ENCODE results near the gene REXO2.

The REXO2 gene

GRCh38 chr11:114440971-114441763 lies 1.9 kb downstream of the REXO2 start:
- H3K27ac ChIP-seq (ENCODE audit: low read length): no peak overlapping the region
- no peak for DNase-seq (ENCODE audit: low read depth, low spot score)
- no peaks in the 10 kb centered on the region; the same call in 1 of the 2 replicates for H3K9me3 ChIP-seq (ENCODE audit: control insufficient read depth, insufficient read depth, low read length)
- H3K27me3 ChIP-seq (ENCODE audit: control insufficient read depth, insufficient read depth, low read length): no peaks in the 10 kb centered on the region
- WGBS (ENCODE audit: insufficient coverage, insufficient read length): no CpG with 5 or more reads among the region's 7 CpGs
- no peaks in the 10 kb centered on the region; the same call in 1 of the 2 replicates for H3K36me3 ChIP-seq (ENCODE audit: control insufficient read depth, insufficient read depth, low read length)
- H3K4me3 ChIP-seq (ENCODE audit: low read length): no peak overlapping the region
- 0 out of 2 replicates have a peak, but pooled peaks cover 2% of the 10 kb centered on the region for H3K4me1 ChIP-seq (ENCODE audit: control insufficient read depth, insufficient read depth, low read length)

GRCh38 chr11:114441921-114442320 lies 2.7 kb downstream of the REXO2 start:
- DNase-seq (ENCODE audit: low read depth, low spot score): no peak
- Histone ChIP-seq H3K27ac (ENCODE audit: low read length) (no peak overlapping the region), H3K9me3 (ENCODE audit: control insufficient read depth, insufficient read depth, low read length) (no peaks in the 10 kb centered on the region; the same call in 1 of the 2 replicates), H3K27me3 (ENCODE audit: control insufficient read depth, insufficient read depth, low read length) (no peaks in the 10 kb centered on the region), H3K4me3 (ENCODE audit: low read length) (no peak overlapping the region), H3K36me3 (ENCODE audit: control insufficient read depth, insufficient read depth, low read length) (no peaks in the 10 kb centered on the region; the same call in 1 of the 2 replicates), H3K4me1 (ENCODE audit: control insufficient read depth, insufficient read depth, low read length) (no peaks in the 10 kb centered on the region)
- no CpG with 5 or more reads among the region's 2 CpGs for WGBS (ENCODE audit: insufficient coverage, insufficient read length)

GRCh38 chr11:114442536-114442935 lies 3.3 kb downstream of the REXO2 start:
- H3K27me3 ChIP-seq (ENCODE audit: control insufficient read depth, insufficient read depth, low read length): no peaks in the 10 kb centered on the region
- H3K4me3 ChIP-seq (ENCODE audit: low read length): no peak overlapping the region
- H3K9me3 ChIP-seq (ENCODE audit: control insufficient read depth, insufficient read depth, low read length): no peaks in the 10 kb centered on the region; the same call in 1 of the 2 replicates
- no peaks in the 10 kb centered on the region for H3K4me1 ChIP-seq (ENCODE audit: control insufficient read depth, insufficient read depth, low read length)
- no CpG with 5 or more reads among the region's 1 CpG for WGBS (ENCODE audit: insufficient coverage, insufficient read length)
- H3K36me3 ChIP-seq (ENCODE audit: control insufficient read depth, insufficient read depth, low read length): no peaks in the 10 kb centered on the region; the same call in 1 of the 2 replicates
- no peak for DNase-seq (ENCODE audit: low read depth, low spot score)
- no peak overlapping the region for H3K27ac ChIP-seq (ENCODE audit: low read length)

GRCh38 chr11:114447444-114447843 lies 8.2 kb downstream of the REXO2 start:
- no peak overlapping the region for H3K27ac ChIP-seq (ENCODE audit: low read length)
- no peak for DNase-seq (ENCODE audit: low read depth, low spot score)
- H3K9me3 ChIP-seq (ENCODE audit: control insufficient read depth, insufficient read depth, low read length): no peaks in the 10 kb centered on the region; the same call in 1 of the 2 replicates
- H3K36me3 ChIP-seq (ENCODE audit: control insufficient read depth, insufficient read depth, low read length): peaks cover 10% of the 10 kb centered on the region; the same call in 1 of the 2 replicates
- WGBS (ENCODE audit: insufficient coverage, insufficient read length): no CpG with 5 or more reads among the region's 2 CpGs
- no peaks in the 10 kb centered on the region for H3K4me1 ChIP-seq (ENCODE audit: control insufficient read depth, insufficient read depth, low read length)
- no peaks in the 10 kb centered on the region for H3K27me3 ChIP-seq (ENCODE audit: control insufficient read depth, insufficient read depth, low read length)
- H3K4me3 ChIP-seq (ENCODE audit: low read length): no peak overlapping the region

- H3K4me3 ChIP-seq (ENCODE audit: low read length): no peak overlapping the region
- H3K36me3 ChIP-seq (ENCODE audit: control insufficient read depth, insufficient read depth, low read length): peaks cover 10% of the 10 kb centered on the region; the same call in 1 of the 2 replicates
- WGBS (ENCODE audit: insufficient coverage, insufficient read length): no CpG with 5 or more reads among the region's 3 CpGs
- H3K4me1 ChIP-seq (ENCODE audit: control insufficient read depth, insufficient read depth, low read length): no peaks in the 10 kb centered on the region
- DNase-seq (ENCODE audit: low read depth, low spot score): no peak
- H3K27ac ChIP-seq (ENCODE audit: low read length): no peak overlapping the region
- H3K9me3 ChIP-seq (ENCODE audit: control insufficient read depth, insufficient read depth, low read length): no peaks in the 10 kb centered on the region; the same call in 1 of the 2 replicates
- H3K27me3 ChIP-seq (ENCODE audit: control insufficient read depth, insufficient read depth, low read length): no peaks in the 10 kb centered on the region
Observed at GRCh38 chr11:114447892-114448291, 8.6 kb downstream of the REXO2 start.

GRCh38 chr11:114448749-114449482 lies 9.6 kb downstream of the REXO2 start:
- no peak overlapping the region for H3K4me3 ChIP-seq (ENCODE audit: low read length)
- H3K36me3 ChIP-seq (ENCODE audit: control insufficient read depth, insufficient read depth, low read length): peaks cover 10% of the 10 kb centered on the region; the same call in 1 of the 2 replicates
- no peak overlapping the region for H3K27ac ChIP-seq (ENCODE audit: low read length)
- no peak for DNase-seq (ENCODE audit: low read depth, low spot score)
- no CpG with 5 or more reads among the region's 2 CpGs for WGBS (ENCODE audit: insufficient coverage, insufficient read length)
- H3K27me3 ChIP-seq (ENCODE audit: control insufficient read depth, insufficient read depth, low read length): no peaks in the 10 kb centered on the region
- H3K9me3 ChIP-seq (ENCODE audit: control insufficient read depth, insufficient read depth, low read length): no peaks in the 10 kb centered on the region; the same call in 1 of the 2 replicates
- no peaks in the 10 kb centered on the region for H3K4me1 ChIP-seq (ENCODE audit: control insufficient read depth, insufficient read depth, low read length)

GRCh38 chr11:114449845-114450244 lies 10.6 kb downstream of the REXO2 start:
- DNase-seq (ENCODE audit: low read depth, low spot score): no peak
- Histone ChIP-seq H3K4me1 (ENCODE audit: control insufficient read depth, insufficient read depth, low read length) (no peaks in the 10 kb centered on the region), H3K27ac (ENCODE audit: low read length) (no peak overlapping the region), H3K4me3 (ENCODE audit: low read length) (no peak overlapping the region), H3K36me3 (ENCODE audit: control insufficient read depth, insufficient read depth, low read length) (peaks cover 10% of the 10 kb centered on the region; the same call in 1 of the 2 replicates), H3K27me3 (ENCODE audit: control insufficient read depth, insufficient read depth, low read length) (no peaks in the 10 kb centered on the region), H3K9me3 (ENCODE audit: control insufficient read depth, insufficient read depth, low read length) (no peaks in the 10 kb centered on the region; the same call in 1 of the 2 replicates)
- 100% methylated on average over 1 of the region's 6 CpGs for WGBS (ENCODE audit: insufficient coverage, insufficient read length)

GRCh38 chr11:114452399-114452798 lies 13.1 kb downstream of the REXO2 start:
- Histone ChIP-seq H3K9me3 (ENCODE audit: control insufficient read depth, insufficient read depth, low read length) (no peaks in the 10 kb centered on the region; the same call in 1 of the 2 replicates), H3K36me3 (ENCODE audit: control insufficient read depth, insufficient read depth, low read length) (peaks cover 10% of the 10 kb centered on the region; the same call in 1 of the 2 replicates), H3K4me1 (ENCODE audit: control insufficient read depth, insufficient read depth, low read length) (no peaks in the 10 kb centered on the region), H3K27ac (ENCODE audit: low read length) (no peak overlapping the region), H3K4me3 (ENCODE audit: low read length) (no peak overlapping the region), H3K27me3 (ENCODE audit: control insufficient read depth, insufficient read depth, low read length) (no peaks in the 10 kb centered on the region)
- no peak for DNase-seq (ENCODE audit: low read depth, low spot score)
- WGBS (ENCODE audit: insufficient coverage, insufficient read length): no CpG with 5 or more reads among the region's 3 CpGs

GRCh38 chr11:114463999-114464398 lies 24.7 kb downstream of the REXO2 start:
- WGBS (ENCODE audit: insufficient coverage, insufficient read length): no CpG with 5 or more reads among the region's 2 CpGs
- H3K4me1 ChIP-seq (ENCODE audit: control insufficient read depth, insufficient read depth, low read length): no peaks in the 10 kb centered on the region

GRCh38 chr11:114466742-114467141 lies 27.5 kb downstream of the REXO2 start:
- Histone ChIP-seq H3K9me3 (ENCODE audit: control insufficient read depth, insufficient read depth, low read length) (no peaks in the 10 kb centered on the region), H3K4me1 (ENCODE audit: control insufficient read depth, insufficient read depth, low read length) (no peaks in the 10 kb centered on the region), H3K27ac (ENCODE audit: low read length) (no peak overlapping the region), H3K27me3 (ENCODE audit: control insufficient read depth, insufficient read depth, low read length) (no peaks in the 10 kb centered on the region), H3K36me3 (ENCODE audit: control insufficient read depth, insufficient read depth, low read length) (no peaks in the 10 kb centered on the region), H3K4me3 (ENCODE audit: low read length) (no peak overlapping the region)
- no peak for DNase-seq (ENCODE audit: low read depth, low spot score)
- WGBS (ENCODE audit: insufficient coverage, insufficient read length): no CpG with 5 or more reads among the region's 3 CpGs

More at GRCh38 chr11:114463999-114464398, 24.7 kb downstream of the REXO2 start:
- no peak for DNase-seq (ENCODE audit: low read depth, low spot score)
- no peaks in the 10 kb centered on the region for H3K36me3 ChIP-seq (ENCODE audit: control insufficient read depth, insufficient read depth, low read length)
- no peak overlapping the region for H3K27ac ChIP-seq (ENCODE audit: low read length)
- H3K9me3 ChIP-seq (ENCODE audit: control insufficient read depth, insufficient read depth, low read length): no peaks in the 10 kb centered on the region
- H3K27me3 ChIP-seq (ENCODE audit: control insufficient read depth, insufficient read depth, low read length): no peaks in the 10 kb centered on the region
- no peak overlapping the region for H3K4me3 ChIP-seq (ENCODE audit: low read length)

Data from iPS DF 6.9 (cell line).